HepG2 (cell line): ENCODE results near the gene CFAP69. TPM values are rescaled to one million over a fixed set of nuclear protein-coding genes. Genes with fewer than 3 reads are reported as not detected.

Experiments used
- DPF2 ChIP-seq: sonication (generic); formaldehyde crosslinking; IDR thresholded peaks from 2 replicates; pipeline ENCODE4 v1.4.0; 2020; ENCODE audit warnings: mild to moderate bottlenecking, low read depth, missing genetic modification reagents, borderline replicate concordance
- DRAP1 ChIP-seq: IDR thresholded peaks from 2 replicates; pipeline ENCODE4 v1.6.1; 2016; ENCODE audit warnings: missing genetic modification reagents, missing compliant biosample characterization
- HOXA5 ChIP-seq: sonication (generic); formaldehyde crosslinking; IDR thresholded peaks from 2 replicates; pipeline ENCODE4 v1.4.0; 2020; ENCODE audit warnings: missing genetic modification reagents
- KDM5A ChIP-seq: fragments of 200-600 bp; sonication (generic); IDR thresholded peaks from 2 replicates; pipeline ENCODE4 v1.7.0; 2018; ENCODE audit warnings: antibody characterized with exemption, mild to moderate bottlenecking, low read length, borderline replicate concordance
- KLF15 ChIP-seq: sonication (generic); formaldehyde crosslinking; IDR thresholded peaks from 2 replicates; pipeline ENCODE4 v1.8.1; 2023; ENCODE audit warnings: borderline replicate concordance, mild to moderate bottlenecking, inconsistent platforms, missing genetic modification reagents, mixed read lengths
- MZF1 ChIP-seq: sonication (generic); formaldehyde crosslinking; IDR thresholded peaks from 2 replicates; pipeline ENCODE4 v1.8.1; 2023; ENCODE audit warnings: mild to moderate bottlenecking, missing genetic modification reagents, borderline replicate concordance
- NAIF1 ChIP-seq: sonication (generic); formaldehyde crosslinking; IDR thresholded peaks from 2 replicates; pipeline ENCODE4 v1.5.0; 2020; ENCODE audit warnings: mild to moderate bottlenecking, missing genetic modification reagents, borderline replicate concordance
- PAXIP1 ChIP-seq: sonication (generic); formaldehyde crosslinking; conservative IDR thresholded peaks from 2 replicates; pipeline ENCODE4 v1.4.0; 2020; ENCODE audit warnings: mild to moderate bottlenecking, missing genetic modification reagents, moderate library complexity
- RORA ChIP-seq: sonication (generic); formaldehyde crosslinking; IDR thresholded peaks from 2 replicates; pipeline ENCODE4 v1.5.0; 2020; ENCODE audit warnings: mild to moderate bottlenecking, missing genetic modification reagents, moderate library complexity
- THAP7 ChIP-seq: sonication (generic); formaldehyde crosslinking; IDR thresholded peaks from 2 replicates; pipeline ENCODE4 v1.8.1; 2023; ENCODE audit warnings: mild to moderate bottlenecking, missing genetic modification reagents
- ZBTB2 ChIP-seq: sonication (generic); formaldehyde crosslinking; IDR thresholded peaks from 2 replicates; pipeline ENCODE4 v1.8.0; 2022; ENCODE audit warnings: low read depth, missing genetic modification reagents
- ZNF224 ChIP-seq: sonication (generic); formaldehyde crosslinking; IDR thresholded peaks from 2 replicates; pipeline ENCODE4 v1.5.0; 2020; ENCODE audit warnings: mild to moderate bottlenecking, missing genetic modification reagents
- ZNF24 ChIP-seq: fragments of 450-650 bp; IDR thresholded peaks from 2 replicates; pipeline ENCODE4 v1.6.1; 2017; ENCODE audit warnings: antibody characterized with exemption, mild to moderate bottlenecking
- ZNF501 ChIP-seq: sonication (generic); formaldehyde crosslinking; IDR thresholded peaks from 2 replicates; pipeline ENCODE4 v1.5.1; 2020; ENCODE audit warnings: mild to moderate bottlenecking, moderate library complexity, missing genetic modification reagents
- ZNF512 ChIP-seq: sonication (generic); formaldehyde crosslinking; IDR thresholded peaks from 2 replicates; pipeline ENCODE4 v1.4.0; 2020; ENCODE audit warnings: mild to moderate bottlenecking, missing genetic modification reagents
- ZNF547 ChIP-seq: sonication (generic); formaldehyde crosslinking; IDR thresholded peaks from 2 replicates; pipeline ENCODE4 v1.5.1; 2020; ENCODE audit warnings: mild to moderate bottlenecking, missing genetic modification reagents
- ZNF615 ChIP-seq: sonication (generic); formaldehyde crosslinking; IDR thresholded peaks from 2 replicates; pipeline ENCODE4 v1.5.0; 2020; ENCODE audit warnings: mild to moderate bottlenecking, missing genetic modification reagents, borderline replicate concordance
- ZNF761 ChIP-seq: sonication (generic); formaldehyde crosslinking; conservative IDR thresholded peaks from 2 replicates; pipeline ENCODE4 v1.4.0; 2020; ENCODE audit warnings: mild to moderate bottlenecking, missing genetic modification reagents
- ZNF790 ChIP-seq: sonication (generic); formaldehyde crosslinking; IDR thresholded peaks from 2 replicates; pipeline ENCODE4 v1.8.0; 2022; ENCODE audit warnings: missing genetic modification reagents, mild to moderate bottlenecking, borderline replicate concordance
- ZNF83 ChIP-seq: sonication (generic); formaldehyde crosslinking; IDR thresholded peaks from 2 replicates; pipeline ENCODE4 v1.4.0; 2020; ENCODE audit warnings: missing genetic modification reagents, mild to moderate bottlenecking, borderline replicate concordance
- ZSCAN25 ChIP-seq: sonication (generic); formaldehyde crosslinking; IDR thresholded peaks from 2 replicates; pipeline ENCODE4 v1.8.0; 2022; ENCODE audit warnings: mild to moderate bottlenecking, missing genetic modification reagents
- polyA plus RNA-seq, 8 experiments: library from polyadenylated mRNA; depleted of rRNA in 3 of 8; stranded (reverse) in 7 of 8; unstranded in 1 of 8; fragments of >200 nt; fragmentation: Illumina TruSeq in 4 of 8; extraction: Trizol in 4 of 8; gene quantifications; 2 replicates each; pipeline versions ENCODE4 v1.2.1 to v1.2.3, GENCODE V29; 2011 to 2016; ENCODE audit warnings: low read depth in 4 of 8, missing spikeins in 1 of 8, mixed read lengths in 1 of 8; ENCODE audit not compliant: insufficient read depth in 1 of 8
- total RNA-seq, 5 experiments: library from RNA; depleted of rRNA; stranded (reverse); fragments of >200 nt; fragmentation: Illumina TruSeq; extraction: Trizol; gene quantifications; 2 replicates each; pipeline ENCODE4 v1.2.3, GENCODE V29; 2016; ENCODE audit warnings: low read depth in 1 of 5

Gene CFAP69
- total and polyA plus RNA-seq, 2 of the 13 experiments (the other 11 are each of a cell fraction or from before 2014, with no cell fraction given): 2.2 to 4.0 TPM

- peak; percentile 81; the same call in 1 of the 2 replicates for TF ChIP-seq ZNF83 (CRISPR knock-in tag)
- TF ChIP-seq ZNF224: no peak
- no peak for TF ChIP-seq MZF1 (CRISPR knock-in tag)
- TF ChIP-seq DPF2 (CRISPR knock-in tag): no peak
- no peak for TF ChIP-seq ZNF24
- TF ChIP-seq ZNF501 (CRISPR knock-in tag): peak; percentile 97
- TF ChIP-seq ZNF761 (CRISPR knock-in tag): no peak
- peak; percentile 70 for TF ChIP-seq DRAP1 (CRISPR knock-in tag)
- peak; percentile 63; the same call in 1 of the 2 replicates for TF ChIP-seq NAIF1 (CRISPR knock-in tag)
- 0 out of 2 replicates have a peak, but pooled peaks have one; percentile 10 for TF ChIP-seq ZNF615 (CRISPR knock-in tag)
- no peak for TF ChIP-seq KLF15 (CRISPR knock-in tag)
- no peak for TF ChIP-seq RORA (CRISPR knock-in tag)
- TF ChIP-seq ZBTB2 (CRISPR knock-in tag): no peak
- TF ChIP-seq ZNF790 (CRISPR knock-in tag): peak; percentile 46; the same call in 1 of the 2 replicates
- peak; percentile 67; the same call in 1 of the 2 replicates for TF ChIP-seq ZNF547 (CRISPR knock-in tag)
- peak; percentile 41 for TF ChIP-seq PAXIP1
- TF ChIP-seq ZNF512: no peak
- TF ChIP-seq HOXA5 (CRISPR knock-in tag): 0 out of 2 replicates have a peak, but pooled peaks have one; percentile 25
- TF ChIP-seq ZSCAN25 (CRISPR knock-in tag): peak; percentile 73; the same call in 1 of the 2 replicates
- TF ChIP-seq KDM5A: peak; percentile 91
- peak; percentile 86 for TF ChIP-seq THAP7 (CRISPR knock-in tag)
Measured at GRCh38 chr7:90346336-90347125, 101.6 kb downstream of the CFAP69 start, which contains the start of gene GTPBP10 (continued).
